ENCODE measurements around the gene ASPN. TPM values are rescaled to one million over a fixed set of nuclear protein-coding genes. Genes with fewer than 3 reads are reported as not detected.

Gene ASPN
- total RNA-seq, 4 donors from 2014 or later: 1.5 to 102 (median 3.9) TPM

- H3K9me3 ChIP-seq: no peaks in the 10 kb centered on the region
- H3K36me3 ChIP-seq: no peaks in the 10 kb centered on the region
- TF ChIP-seq POLR2AphosphoS5 (IDR thresholded peaks at IDR 0.05) (no peak), POLR2A (IDR thresholded peaks at IDR 0.05) (no peak), EP300 (IDR thresholded peaks at IDR 0.05; ENCODE audit: low read depth) (no peak), CTCF (IDR thresholded peaks at IDR 0.05) (no peak)
- H3K4me1 ChIP-seq: peaks cover 0 to 18% (median 0%) of the 10 kb centered on the region in 4 donors
- WGBS, 2 donors (ENCODE audit: low coverage in 1 of 2): 78 to 81% methylated on average over 5 of the region's 5 CpGs
- no peak overlapping the region for H3K27ac ChIP-seq
- no peak for DNase-seq
- no peak overlapping the region for H3K4me3 ChIP-seq
- in situ Hi-C loops (cut with MboI; ENCODE audit: low pct_ligation_motif_present in 1 of 4, low pct_unique_long_range_greater_than_20kb in 1 of 4, low sequenced_read_pairs in 3 of 4) (loop anchor here in 3 of 4 donors (25.0 kb wide), 2 partner anchors 89 to 289 kb away; partner anchors contain the start of genes CENPP (in 1 of the 3) and NOL8 (in 1 of the 3)), intact Hi-C loops (cut with DNase I; ENCODE audit: low total_unique reads) (no loop called here)
- H3K27me3 ChIP-seq: no peaks in the 10 kb centered on the region
These were observed 55.7 kb downstream of the ASPN start for GRCh38 chr9:92426501-92427145.

DNA sequence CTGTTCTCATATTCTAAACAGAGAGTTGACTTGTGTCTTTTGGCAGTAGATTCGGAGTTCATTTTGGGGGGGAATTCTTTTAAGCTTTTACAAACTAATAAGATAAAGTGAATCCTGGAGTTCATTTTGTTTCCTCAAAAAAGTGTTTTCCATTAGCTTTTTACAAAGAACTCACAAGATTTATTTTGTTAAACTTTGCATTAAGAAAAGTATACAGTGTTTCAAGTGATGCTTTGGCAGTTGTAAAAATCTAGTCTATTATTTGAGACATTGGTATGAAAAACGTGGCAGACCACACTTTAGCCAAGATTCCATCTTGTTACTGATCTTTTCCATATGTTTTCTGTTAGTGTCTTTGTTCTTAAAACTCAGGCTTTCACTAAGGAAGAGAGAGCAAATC lies 56.8 kb downstream of the ASPN start:
- H3K27ac ChIP-seq: peak overlapping the region in 3 of 4 donors; percentile 16 to 59 (median 30)

GRCh38 chr9:92424340-92424739 lies 58.0 kb downstream of the ASPN start, which contains the start of gene OMD:
OMD (minus strand) TSS chr9:92424471; CDS start chr9:92417558, 6,913 bp downstream.
- in situ Hi-C loops (cut with MboI; ENCODE audit: low pct_ligation_motif_present in 1 of 4, low pct_unique_long_range_greater_than_20kb in 1 of 4, low sequenced_read_pairs in 3 of 4) (no loop called here), intact Hi-C loops (cut with DNase I; ENCODE audit: low total_unique reads) (no loop called here)
- H3K4me1 ChIP-seq: peaks cover 0 to 18% (median 0%) of the 10 kb centered on the region in 4 donors
- no peaks in the 10 kb centered on the region for H3K9me3 ChIP-seq
- WGBS, 2 donors (ENCODE audit: low coverage in 1 of 2): 50 to 59% methylated on average over 1 of the region's 1 CpG
- no peak for DNase-seq
- H3K36me3 ChIP-seq: no peaks in the 10 kb centered on the region
- H3K27ac ChIP-seq: peak within 1 kb of the TSS in 3 of 4 donors; percentile 16 to 59 (median 30)
- no peaks in the 10 kb centered on the region for H3K27me3 ChIP-seq
- H3K4me3 ChIP-seq: peak within 1 kb of the TSS in 1 of 4 donors; percentile 14
- TF ChIP-seq CTCF (IDR thresholded peaks at IDR 0.05) (no peak), POLR2AphosphoS5 (IDR thresholded peaks at IDR 0.05) (no peak), POLR2A (IDR thresholded peaks at IDR 0.05) (no peak), EP300 (IDR thresholded peaks at IDR 0.05; ENCODE audit: low read depth) (no peak)

More for the DNA sequence above, 56.8 kb downstream of the ASPN start:
- H3K4me1 ChIP-seq: peaks cover 0 to 18% (median 0%) of the 10 kb centered on the region in 4 donors
- TF ChIP-seq CTCF (IDR thresholded peaks at IDR 0.05): no peak
- TF ChIP-seq POLR2AphosphoS5 (IDR thresholded peaks at IDR 0.05): peak in 1 of 3 donors; percentile 30
- DNase-seq: no peak
- in situ Hi-C loops (cut with MboI; ENCODE audit: low pct_ligation_motif_present in 1 of 4, low pct_unique_long_range_greater_than_20kb in 1 of 4, low sequenced_read_pairs in 3 of 4): loop anchor here in 3 of 4 donors (25.0 kb wide), 2 partner anchors 88 to 288 kb away; partner anchors contain the start of genes CENPP (in 1 of the 3) and NOL8 (in 1 of the 3)
- 47 to 62% methylated on average over 2 of the region's 2 CpGs for WGBS, 2 donors (ENCODE audit: low coverage in 1 of 2)
- no peaks in the 10 kb centered on the region for H3K9me3 ChIP-seq
- H3K27me3 ChIP-seq: no peaks in the 10 kb centered on the region
- H3K36me3 ChIP-seq: no peaks in the 10 kb centered on the region
- H3K4me3 ChIP-seq: no peak overlapping the region
- intact Hi-C loops (cut with DNase I; ENCODE audit: low total_unique reads): no loop called here

DNA sequence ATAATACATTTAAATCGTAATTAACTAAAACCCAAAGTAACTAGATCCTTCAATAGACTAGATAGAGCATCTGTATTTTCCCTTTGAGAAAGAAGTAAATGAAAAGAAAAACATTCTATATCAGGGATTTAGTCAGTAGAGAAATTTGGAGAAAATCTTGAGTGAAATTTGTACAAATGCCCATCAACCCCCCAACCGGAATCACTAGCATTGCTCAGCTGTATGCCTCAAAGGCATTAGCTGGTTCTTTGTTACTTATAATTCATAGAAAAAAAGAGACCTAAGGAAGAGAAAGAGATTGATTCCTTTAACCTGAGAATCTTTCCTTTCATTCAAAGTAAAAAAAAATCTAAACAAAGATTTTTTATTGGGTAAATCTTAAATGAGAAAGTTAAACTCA lies 58.7 kb downstream of the ASPN start:
- no peaks in the 10 kb centered on the region for H3K9me3 ChIP-seq
- TF ChIP-seq POLR2A (IDR thresholded peaks at IDR 0.05) (no peak), POLR2AphosphoS5 (IDR thresholded peaks at IDR 0.05) (no peak)
- H3K36me3 ChIP-seq: no peaks in the 10 kb centered on the region
- in situ Hi-C loops (cut with MboI; ENCODE audit: low pct_ligation_motif_present in 1 of 4, low pct_unique_long_range_greater_than_20kb in 1 of 4, low sequenced_read_pairs in 3 of 4): no loop called here
- peaks cover 0 to 18% (median 0%) of the 10 kb centered on the region in 4 donors for H3K4me1 ChIP-seq
- intact Hi-C loops (cut with DNase I; ENCODE audit: low total_unique reads): no loop called here
- H3K27ac ChIP-seq: peak overlapping the region in 1 of 4 donors; percentile 4
- DNase-seq: no peak
- WGBS, 2 donors (ENCODE audit: low coverage in 1 of 2): 93 to 96% methylated on average over 2 of the region's 2 CpGs
- no peaks in the 10 kb centered on the region for H3K27me3 ChIP-seq
- H3K4me3 ChIP-seq: peak overlapping the region in 1 of 4 donors; percentile 14

Measured in transverse colon (tissue), 4 donors.